ENCODE data around the gene FNDC8.
"Not testable (repeated sequence)": the region's sequence is repeated elsewhere in the genome, so short reads cannot be mapped to it uniquely, and the experiment has no call there.

The FNDC8 gene

DNA sequence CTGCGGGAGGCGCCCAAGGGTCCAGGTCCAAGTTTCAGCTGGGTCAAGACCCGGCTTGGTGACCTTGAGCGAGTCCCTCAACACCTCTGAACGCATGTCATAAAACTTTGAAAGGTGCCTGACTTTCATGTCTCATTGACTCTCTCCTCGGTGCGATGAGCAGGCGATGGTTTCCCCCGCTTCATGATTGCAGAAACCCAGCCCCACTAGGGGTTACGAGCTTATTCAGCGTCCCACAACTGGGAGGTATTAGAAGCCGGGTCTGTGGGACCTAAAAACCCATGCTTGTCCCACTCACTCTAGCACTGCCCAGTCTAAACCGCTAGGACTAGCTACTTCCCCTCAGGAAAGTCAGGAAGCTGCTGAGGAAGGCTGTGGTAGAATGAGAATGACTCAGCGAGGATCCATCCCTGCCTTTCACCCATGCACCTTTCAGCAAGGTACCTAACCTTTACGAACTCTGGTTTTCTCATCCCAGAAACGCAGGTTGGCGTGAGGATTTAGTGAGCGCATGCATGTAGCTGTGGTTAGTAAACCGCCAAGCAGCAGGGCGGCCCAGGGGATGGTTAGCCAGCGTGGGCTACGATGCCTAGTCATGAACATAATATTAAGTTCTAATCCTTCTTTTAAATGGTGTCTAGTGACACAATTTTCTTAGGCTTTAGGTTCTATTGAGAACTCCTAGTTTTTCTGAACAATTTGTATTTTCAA, 31.7 kb upstream of the FNDC8 start:
- in situ Hi-C loops (cut with MboI; ENCODE audit: low pct_unique_long_range_greater_than_20kb, low sequenced_read_pairs) = no loop called here
- peak; percentile 82 for DNase-seq

DNA sequence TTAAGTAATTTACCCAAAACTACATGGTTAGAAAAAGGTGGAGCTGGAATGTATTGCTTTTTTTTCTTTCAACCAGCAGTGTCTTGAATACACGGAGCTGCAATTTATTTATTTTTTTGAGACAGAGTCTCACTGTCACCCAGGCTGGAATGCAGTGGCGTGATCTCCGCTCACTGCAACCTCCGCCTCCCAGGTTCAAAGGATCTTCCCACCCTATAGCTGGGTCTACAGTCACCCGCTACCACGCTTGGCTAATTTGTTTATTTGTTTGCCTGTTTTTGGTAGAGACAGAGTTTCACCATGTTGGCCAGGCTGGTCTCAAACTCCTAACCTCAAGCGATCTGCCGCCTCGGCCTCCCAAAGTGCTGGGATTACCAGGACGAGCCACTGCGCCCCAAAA, 30.7 kb upstream of the FNDC8 start:
- DNase-seq; in situ Hi-C loops (cut with MboI; ENCODE audit: low pct_unique_long_range_greater_than_20kb, low sequenced_read_pairs): not testable (repeated sequence)

GRCh38 chr17:35094902-35095301, 26.5 kb upstream of the FNDC8 start:
- in situ Hi-C loops (cut with MboI; ENCODE audit: low pct_unique_long_range_greater_than_20kb, low sequenced_read_pairs) = no loop called here
- no peak for DNase-seq

- in situ Hi-C loops (cut with MboI; ENCODE audit: low pct_unique_long_range_greater_than_20kb, low sequenced_read_pairs) = no loop called here
- DNase-seq = no peak
Observed at GRCh38 chr17:35095741-35096140, 25.7 kb upstream of the FNDC8 start.

DNA sequence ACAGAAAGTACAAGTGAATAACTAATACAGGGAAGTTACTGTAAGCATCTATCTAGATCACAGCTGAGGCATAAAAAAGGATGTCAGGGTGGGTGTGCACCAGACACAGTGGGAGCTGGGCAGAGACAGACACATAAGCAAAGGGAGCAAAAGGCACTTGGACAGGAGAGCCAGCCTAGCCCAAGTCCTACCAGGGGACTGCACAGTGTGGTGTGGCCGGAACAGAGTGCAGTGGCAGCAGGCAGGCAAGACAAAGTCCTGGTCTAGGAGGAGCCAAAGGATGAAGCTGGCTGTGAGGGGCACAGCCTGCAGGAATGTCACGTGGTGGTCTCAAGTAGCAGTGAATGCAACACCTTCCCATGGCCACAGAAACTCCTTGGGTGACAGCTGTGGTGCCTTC, 23.6 kb upstream of the FNDC8 start:
- in situ Hi-C loops (cut with MboI; ENCODE audit: low pct_unique_long_range_greater_than_20kb, low sequenced_read_pairs) = no loop called here
- no peak for DNase-seq

GRCh38 chr17:35099908-35100307, 21.5 kb upstream of the FNDC8 start:
- in situ Hi-C loops (cut with MboI; ENCODE audit: low pct_unique_long_range_greater_than_20kb, low sequenced_read_pairs) = loop anchor here (25.0 kb wide), 1 partner anchor 688 kb away; no protein-coding TSS in a partner anchor

GRCh38 chr17:35101036-35101435, 20.4 kb upstream of the FNDC8 start:
- no peak for DNase-seq
- in situ Hi-C loops (cut with MboI; ENCODE audit: low pct_unique_long_range_greater_than_20kb, low sequenced_read_pairs) = loop anchor here (25.0 kb wide), 1 partner anchor 689 kb away; no protein-coding TSS in a partner anchor

More at GRCh38 chr17:35099908-35100307, 21.5 kb upstream of the FNDC8 start:
- no peak for DNase-seq

DNA sequence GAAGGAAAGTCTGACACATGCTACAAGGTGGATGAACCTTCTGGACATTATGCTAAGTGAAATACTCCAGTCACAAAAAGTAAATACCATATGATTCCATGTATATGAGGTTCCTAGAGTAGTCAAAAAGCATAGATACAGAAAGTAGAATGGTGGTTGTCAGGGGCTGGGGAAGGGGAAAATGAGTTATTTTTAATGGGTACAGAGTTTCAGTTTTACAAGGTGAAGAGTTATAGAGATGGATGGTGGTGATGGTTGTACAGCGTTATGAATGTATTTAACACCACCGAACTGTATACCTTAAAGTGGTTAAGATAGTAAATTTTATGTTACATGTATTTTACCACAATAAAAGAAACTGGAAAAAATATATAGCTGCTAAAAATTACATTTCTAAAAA, 19.7 kb upstream of the FNDC8 start:
- in situ Hi-C loops (cut with MboI; ENCODE audit: low pct_unique_long_range_greater_than_20kb, low sequenced_read_pairs) = loop anchor here (25.0 kb wide), 1 partner anchor 689 kb away; no protein-coding TSS in a partner anchor
- DNase-seq = no peak

DNA sequence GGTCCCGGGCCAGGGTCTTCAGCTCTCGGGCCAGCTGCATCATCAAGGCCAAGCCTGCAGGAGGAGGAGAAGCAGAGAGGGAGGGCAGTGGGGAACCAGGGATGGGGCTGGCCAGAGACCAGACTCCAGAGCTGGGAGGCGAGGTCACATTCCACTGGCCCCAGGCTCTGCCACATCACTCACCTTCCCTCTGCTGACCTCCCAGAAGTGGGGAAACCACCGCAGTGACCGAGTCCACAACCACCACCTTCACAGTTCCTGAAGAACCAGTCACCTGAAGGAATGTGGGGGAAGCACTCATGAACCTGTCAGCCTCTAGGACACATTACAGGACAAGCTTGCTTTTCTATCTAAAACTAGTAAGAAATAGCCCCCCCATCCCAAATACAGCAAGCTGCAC, 18.1 kb upstream of the FNDC8 start:
- DNase-seq = no peak
- in situ Hi-C loops (cut with MboI; ENCODE audit: low pct_unique_long_range_greater_than_20kb, low sequenced_read_pairs) = loop anchor here (25.0 kb wide), 1 partner anchor 691 kb away; no protein-coding TSS in a partner anchor

GRCh38 chr17:35104844-35105450, 16.5 kb upstream of the FNDC8 start:
- in situ Hi-C loops (cut with MboI; ENCODE audit: low pct_unique_long_range_greater_than_20kb, low sequenced_read_pairs) = loop anchor here (25.0 kb wide), 1 partner anchor 693 kb away; no protein-coding TSS in a partner anchor

DNA sequence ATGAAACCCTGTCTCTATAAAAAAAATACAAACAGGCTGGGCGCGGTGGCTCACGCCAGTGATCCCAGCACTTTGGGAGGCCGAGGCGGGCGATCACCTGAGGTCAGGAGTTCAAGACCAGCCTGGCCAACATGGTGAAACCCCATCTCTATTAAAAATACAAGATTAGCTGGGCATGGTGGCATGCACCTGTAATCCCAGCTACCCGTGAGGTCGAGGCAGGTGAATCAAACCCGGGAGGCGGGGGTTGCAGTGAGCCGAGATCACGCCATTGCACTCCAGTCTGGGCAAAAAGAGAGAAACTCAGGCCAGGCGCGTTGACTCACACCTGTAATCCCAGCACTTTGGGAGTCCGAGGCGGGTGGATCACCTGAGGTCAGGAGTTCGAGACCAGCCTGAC, 10.6 kb upstream of the FNDC8 start:
- not testable (repeated sequence) for DNase-seq

More at GRCh38 chr17:35104844-35105450, 16.5 kb upstream of the FNDC8 start:
- DNase-seq = no peak

GRCh38 chr17:35116845-35117244, 4.6 kb upstream of the FNDC8 start:
- in situ Hi-C loops (cut with MboI; ENCODE audit: low pct_unique_long_range_greater_than_20kb, low sequenced_read_pairs) = loop anchor here (25.0 kb wide), 1 partner anchor 705 kb away; no protein-coding TSS in a partner anchor

More for the DNA sequence above, 10.6 kb upstream of the FNDC8 start:
- in situ Hi-C loops (cut with MboI; ENCODE audit: low pct_unique_long_range_greater_than_20kb, low sequenced_read_pairs) = loop anchor here (25.0 kb wide), 1 partner anchor 698 kb away; no protein-coding TSS in a partner anchor

DNA sequence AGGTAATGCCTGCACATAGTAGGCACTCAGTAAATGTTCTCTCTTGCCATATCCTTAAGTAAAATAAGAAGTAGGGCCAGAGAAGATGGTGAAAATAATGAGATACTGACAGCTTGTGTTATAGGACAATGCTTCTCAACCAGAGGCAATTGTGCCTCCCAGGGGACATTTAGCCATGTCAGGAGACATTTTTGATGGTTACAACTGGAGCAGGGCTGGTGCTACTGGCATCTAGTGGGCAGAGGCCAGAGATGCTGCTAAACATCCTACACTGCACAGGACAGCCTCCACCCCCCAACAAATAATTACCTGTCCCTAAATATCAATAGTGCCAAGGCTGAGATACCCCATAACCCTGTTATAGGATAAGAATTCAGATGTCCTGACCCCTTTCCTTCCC, 3.4 kb upstream of the FNDC8 start:
- peak; percentile 26 for DNase-seq
- in situ Hi-C loops (cut with MboI; ENCODE audit: low pct_unique_long_range_greater_than_20kb, low sequenced_read_pairs) = loop anchor here (25.0 kb wide), 1 partner anchor 706 kb away; no protein-coding TSS in a partner anchor

More at GRCh38 chr17:35116845-35117244, 4.6 kb upstream of the FNDC8 start:
- no peak for DNase-seq

DNA sequence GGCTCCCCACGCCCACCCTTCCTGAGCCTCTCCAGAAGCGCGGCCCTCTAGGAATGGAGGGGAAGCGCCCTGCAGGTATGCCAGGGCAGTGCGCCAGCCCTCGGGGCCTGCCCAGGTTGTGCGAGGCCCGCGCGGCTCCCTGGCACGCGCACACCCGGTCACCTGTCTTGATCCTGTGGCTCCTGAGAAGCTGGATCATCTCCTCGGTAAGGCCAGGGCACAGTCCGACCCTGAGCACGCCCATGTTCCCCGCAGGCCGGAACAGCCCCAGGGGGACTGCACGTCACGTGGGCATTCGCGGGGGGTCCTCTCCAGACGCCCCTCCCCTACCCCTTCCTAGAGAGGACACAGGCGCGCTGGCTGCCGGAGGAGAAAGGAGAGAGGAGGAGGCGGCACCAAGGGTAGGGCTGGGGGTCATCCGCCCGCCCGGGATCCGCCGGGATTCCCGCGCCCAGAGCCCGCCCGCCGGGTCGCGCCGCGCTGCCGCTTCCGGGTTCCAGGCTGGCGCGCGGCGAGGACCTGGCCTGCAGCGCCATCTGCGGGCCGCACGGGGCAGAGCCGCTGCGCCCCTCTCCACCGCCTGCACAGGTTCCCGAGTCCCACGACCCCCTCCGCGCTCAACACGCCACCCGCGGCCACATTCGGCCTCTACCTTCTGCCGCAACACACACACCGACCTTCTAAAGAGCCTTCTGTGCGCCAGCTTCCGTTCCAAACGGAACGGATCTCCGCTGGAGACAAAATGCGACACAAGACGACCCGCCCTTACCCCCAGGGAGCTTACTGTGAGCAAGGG, 1.8 kb upstream of the FNDC8 start, which contains the start of gene RAD51D:
TSS of gene RAD51D (minus strand) at position 491 of the 796 bp plus-strand sequence. CDS start at position 244, 247 bp downstream.
- peak; percentile 93 for DNase-seq
- in situ Hi-C loops (cut with MboI; ENCODE audit: low pct_unique_long_range_greater_than_20kb, low sequenced_read_pairs) = loop anchor here (25.0 kb wide), 1 partner anchor 707 kb away; no protein-coding TSS in a partner anchor

- DNase-seq = no peak
- in situ Hi-C loops (cut with MboI; ENCODE audit: low pct_unique_long_range_greater_than_20kb, low sequenced_read_pairs) = no loop called here
Observed at GRCh38 chr17:35127751-35128514, 6.5 kb downstream of the FNDC8 start.

- in situ Hi-C loops (cut with MboI; ENCODE audit: low pct_unique_long_range_greater_than_20kb, low sequenced_read_pairs) = no loop called here
Observed at GRCh38 chr17:35129154-35129972, 7.9 kb downstream of the FNDC8 start.

GRCh38 chr17:35129973-35130351, 8.5 kb downstream of the FNDC8 start:
- in situ Hi-C loops (cut with MboI; ENCODE audit: low pct_unique_long_range_greater_than_20kb, low sequenced_read_pairs) = no loop called here

More at GRCh38 chr17:35129154-35129972, 7.9 kb downstream of the FNDC8 start:
- DNase-seq = no peak

GRCh38 chr17:35130392-35130791, 9.0 kb downstream of the FNDC8 start:
- DNase-seq = no peak
- in situ Hi-C loops (cut with MboI; ENCODE audit: low pct_unique_long_range_greater_than_20kb, low sequenced_read_pairs) = no loop called here

More at GRCh38 chr17:35129973-35130351, 8.5 kb downstream of the FNDC8 start:
- no peak for DNase-seq

All from KBM-7 (cell line).